Ascending aorta (tissue), 2 donors: Measurements from ENCODE around the gene ZBTB7C. TPM values are rescaled to one million over a fixed set of nuclear protein-coding genes. Genes with fewer than 3 reads are reported as not detected.
"Not testable (repeated sequence)": the region's sequence is repeated elsewhere in the genome, so short reads cannot be mapped to it uniquely, and the experiment has no call there.

Experiments
- DNase-seq, 2 donors: peaks; one replicate each; pipeline ENCODE4 v3.0.0-alpha.2; 2019; ENCODE audit warnings: low spot score in 2 of 2
- H3K27ac ChIP-seq, 2 donors: fragments of 200-600 bp; sonication (generic); one replicate each; pipeline ENCODE4 v1.5.1; 2016 to 2017; ENCODE audit warnings: mild to moderate bottlenecking in 1 of 2
- H3K27me3 ChIP-seq: fragments of 200-600 bp; sonication (generic); one replicate; pipeline ENCODE4 v1.5.1; 2017
- H3K36me3 ChIP-seq, 2 donors: fragments of 200-600 bp; sonication (generic); one replicate each; pipeline ENCODE4 v1.5.1; 2016
- H3K4me1 ChIP-seq, 2 donors: fragments of 200-600 bp; sonication (generic); one replicate each; pipeline ENCODE4 v1.5.1; 2016 to 2017; ENCODE audit warnings: mild to moderate bottlenecking in 1 of 2
- H3K4me3 ChIP-seq, 2 donors: fragments of 200-600 bp; sonication (generic); one replicate each; pipeline ENCODE4 v1.5.1; 2016 to 2017; ENCODE audit warnings: mild to moderate bottlenecking in 1 of 2
- H3K9me3 ChIP-seq, 2 donors: fragments of 200-600 bp; sonication (generic); one replicate each; pipeline ENCODE4 v1.5.1; 2016
- CTCF ChIP-seq, 3 experiments: fragments of 200-600 bp in 2 of 3; fragments of 450-650 bp in 1 of 3; sonication (generic) in 2 of 3; IDR thresholded peaks; one replicate each; pipeline ENCODE4 v1.5.1; 2016 to 2019; ENCODE audit warnings: antibody characterized with exemption in 3 of 3, mild to moderate bottlenecking in 1 of 3, moderate library complexity in 1 of 3
- intact Hi-C: fragments of 100-400 bp; cut with DNase I; formaldehyde crosslinking; loops from one replicate; pipeline ENCODE4 v1.15.1; 2023
- total RNA-seq: library from RNA; depleted of rRNA; stranded (reverse); fragments of >200 nt; gene quantifications from one replicate; pipeline ENCODE4 v1.1.0, GENCODE V29; 2016

Gene ZBTB7C
- total RNA-seq, 1 donor from 2014 or later: 8.1 TPM

- intact Hi-C loops: loop anchor here (1.0 kb wide), 1 partner anchor 31 kb away; no protein-coding TSS in a partner anchor
- H3K4me1 ChIP-seq: peaks cover 8 to 24% of the 10 kb centered on the region in 2 donors
- peak overlapping the region; percentile 19 to 43 for H3K4me3 ChIP-seq
- H3K27ac ChIP-seq: peak overlapping the region; percentile 83
- no peaks in the 10 kb centered on the region for H3K27me3 ChIP-seq
- peak; percentile 23 to 92 for DNase-seq
- H3K9me3 ChIP-seq: no peaks in the 10 kb centered on the region
- H3K36me3 ChIP-seq: no peaks in the 10 kb centered on the region
- no peak for TF ChIP-seq CTCF (IDR thresholded peaks at IDR 0.05)
Observed at GRCh38 chr18:48441405-48441881, 32.3 kb upstream of the ZBTB7C start.

- no peak for TF ChIP-seq CTCF (IDR thresholded peaks at IDR 0.05)
- H3K4me3 ChIP-seq: peak overlapping the region; percentile 19 to 43
Observed at GRCh38 chr18:48440924-48441323, 31.7 kb upstream of the ZBTB7C start.

GRCh38 chr18:48436907-48437306 lies 27.7 kb upstream of the ZBTB7C start:
- Histone ChIP-seq H3K9me3 (no peaks in the 10 kb centered on the region), H3K27me3 (no peaks in the 10 kb centered on the region), H3K27ac (no peak overlapping the region), H3K36me3 (no peaks in the 10 kb centered on the region), H3K4me3 (no peak overlapping the region), H3K4me1 (peaks cover 4 to 14% of the 10 kb centered on the region in 2 donors)
- no peak for DNase-seq
- TF ChIP-seq CTCF (IDR thresholded peaks at IDR 0.05): no peak
- intact Hi-C loops: no loop called here

More at GRCh38 chr18:48440924-48441323, 31.7 kb upstream of the ZBTB7C start:
- Histone ChIP-seq H3K27ac (peak overlapping the region; percentile 83), H3K9me3 (no peaks in the 10 kb centered on the region), H3K27me3 (no peaks in the 10 kb centered on the region), H3K36me3 (no peaks in the 10 kb centered on the region), H3K4me1 (peaks cover 8 to 22% of the 10 kb centered on the region in 2 donors)
- DNase-seq: peak in 1 of 2 donors; percentile 77
- intact Hi-C loops: loop anchor here (1.0 kb wide), 1 partner anchor 31 kb away; no protein-coding TSS in a partner anchor

- intact Hi-C loops, H3K27ac ChIP-seq, H3K4me1 ChIP-seq, H3K27me3 ChIP-seq, DNase-seq, H3K4me3 ChIP-seq, H3K36me3 ChIP-seq, H3K9me3 ChIP-seq: not testable (repeated sequence)
Observed at GRCh38 chr18:48434382-48434781, 25.2 kb upstream of the ZBTB7C start.

GRCh38 chr18:48433541-48433940 lies 24.4 kb upstream of the ZBTB7C start:
- Histone ChIP-seq H3K27ac (no peak overlapping the region), H3K36me3 (no peaks in the 10 kb centered on the region), H3K4me1 (no peaks in the 10 kb centered on the region), H3K27me3 (no peaks in the 10 kb centered on the region), H3K9me3 (no peaks in the 10 kb centered on the region), H3K4me3 (no peak overlapping the region)
- no peak for DNase-seq
- TF ChIP-seq CTCF (IDR thresholded peaks at IDR 0.05): no peak
- intact Hi-C loops: no loop called here

- Histone ChIP-seq H3K27ac (no peak overlapping the region), H3K36me3 (no peaks in the 10 kb centered on the region), H3K4me3 (no peak overlapping the region), H3K27me3 (no peaks in the 10 kb centered on the region), H3K9me3 (no peaks in the 10 kb centered on the region), H3K4me1 (no peaks in the 10 kb centered on the region)
- no peak for DNase-seq
- no peak for TF ChIP-seq CTCF (IDR thresholded peaks at IDR 0.05)
- intact Hi-C loops: no loop called here
Observed at GRCh38 chr18:48430150-48430549, 21.0 kb upstream of the ZBTB7C start.
